SK-N-SH treated with all-trans-retinoic acid at 6 μM for 48 hours (cell line): ENCODE measurements around the gene LALBA.

ENCODE experiments used
- ATAC-seq: fragments of 200-7000 bp; cut with Tn5 transposase; 3 replicates; pipeline ENCODE4 v1.9.1; 2020; ENCODE audit warnings: mild to moderate bottlenecking, moderate library complexity
- ARNTL ChIP-seq: fragments of 450-650 bp; formaldehyde crosslinking; IDR thresholded peaks from 2 replicates; pipeline ENCODE4 v1.5.0; 2020; ENCODE audit warnings: low read depth, mild to moderate bottlenecking, moderate library complexity, borderline replicate concordance
- BACH2 ChIP-seq: fragments of 250-450 bp; sonication (Bioruptor Pico); IDR thresholded peaks from 2 replicates; pipeline ENCODE4 v1.9.0; 2021; ENCODE audit warnings: mild to moderate bottlenecking, borderline replicate concordance
- CSDC2 ChIP-seq: fragments of 250-450 bp; sonication (Bioruptor Pico); IDR thresholded peaks from 2 replicates; pipeline ENCODE4 v1.5.0; 2020; ENCODE audit warnings: mild to moderate bottlenecking, moderate library complexity
- ESRRG ChIP-seq: fragments of 250-450 bp; sonication (Bioruptor Pico); IDR thresholded peaks from 2 replicates; pipeline ENCODE4 v1.6.1; 2021; ENCODE audit warnings: mild to moderate bottlenecking
- GLIS3 ChIP-seq: fragments of 250-450 bp; sonication (Bioruptor Pico); IDR thresholded peaks from 2 replicates; pipeline ENCODE4 v1.5.0; 2020; ENCODE audit warnings: mild to moderate bottlenecking, moderate library complexity
- ISL1 ChIP-seq: fragments of 250-450 bp; sonication (Bioruptor Pico); IDR thresholded peaks from 2 replicates; pipeline ENCODE4 v2.1.2; 2022; ENCODE audit warnings: mild to moderate bottlenecking, moderate library complexity
- OSR1 ChIP-seq: fragments of 250-450 bp; sonication (Bioruptor Pico); IDR thresholded peaks from 2 replicates; pipeline ENCODE4 v1.8.0; 2022; ENCODE audit warnings: moderate library complexity, mild to moderate bottlenecking, inconsistent platforms
- PPARA ChIP-seq: fragments of 250-450 bp; sonication (Bioruptor Pico); IDR thresholded peaks from 2 replicates; pipeline ENCODE4 v1.5.0; 2020; ENCODE audit warnings: mild to moderate bottlenecking, borderline replicate concordance
- RARB ChIP-seq: fragments of 250-450 bp; sonication (Bioruptor Pico); IDR thresholded peaks from 2 replicates; pipeline ENCODE4 v1.8.0; 2021; ENCODE audit warnings: mild to moderate bottlenecking, moderate library complexity
- SNAI2 ChIP-seq: fragments of 250-450 bp; sonication (Bioruptor Pico); IDR thresholded peaks from 2 replicates; pipeline ENCODE4 v1.5.0; 2020; ENCODE audit warnings: mild to moderate bottlenecking, moderate library complexity
- TCF4 ChIP-seq: fragments of 250-450 bp; sonication (Bioruptor Pico); IDR thresholded peaks from 2 replicates; pipeline ENCODE4 v1.8.0; 2021; ENCODE audit warnings: mild to moderate bottlenecking, moderate library complexity, borderline replicate concordance
- TOX ChIP-seq: fragments of 250-450 bp; sonication (Bioruptor Pico); IDR thresholded peaks from 2 replicates; pipeline ENCODE4 v1.8.0; 2021; ENCODE audit warnings: mild to moderate bottlenecking, moderate library complexity, borderline replicate concordance
- TSHZ2 ChIP-seq: fragments of 250-450 bp; sonication (Bioruptor Pico); IDR thresholded peaks from 2 replicates; pipeline ENCODE4 v1.5.0; 2020; ENCODE audit warnings: mild to moderate bottlenecking, moderate library complexity
- ZC3H10 ChIP-seq: fragments of 250-450 bp; sonication (Bioruptor Pico); IDR thresholded peaks from 2 replicates; pipeline ENCODE4 v1.5.1; 2021; ENCODE audit warnings: mild to moderate bottlenecking, moderate library complexity
- ZFP3 ChIP-seq: fragments of 250-450 bp; sonication (Bioruptor Pico); IDR thresholded peaks from 2 replicates; pipeline ENCODE4 v1.5.0; 2020; ENCODE audit warnings: mild to moderate bottlenecking, moderate library complexity
- ZFP30 ChIP-seq: fragments of 450-650 bp; formaldehyde crosslinking; IDR thresholded peaks from 2 replicates; pipeline ENCODE4 v1.5.0; 2022; ENCODE audit warnings: mild to moderate bottlenecking, moderate library complexity
- ZNF565 ChIP-seq: fragments of 450-650 bp; formaldehyde crosslinking; conservative IDR thresholded peaks from 2 replicates; pipeline ENCODE4 v1.5.0; 2020; ENCODE audit warnings: low read depth, mild to moderate bottlenecking, moderate library complexity
- ZNF70 ChIP-seq: fragments of 450-650 bp; formaldehyde crosslinking; IDR thresholded peaks from 2 replicates; pipeline ENCODE4 v1.5.0; 2020; ENCODE audit warnings: mild to moderate bottlenecking, moderate library complexity
- ZNF8 ChIP-seq: fragments of 450-650 bp; formaldehyde crosslinking; IDR thresholded peaks from 2 replicates; pipeline ENCODE4 v1.5.0; 2020; ENCODE audit warnings: mild to moderate bottlenecking, moderate library complexity
- TF ChIP-seq, protein P1 (sequence below): fragments of 250-450 bp; sonication (Bioruptor Pico); IDR thresholded peaks from 2 replicates; pipeline ENCODE4 v1.8.0; 2021; ENCODE audit warnings: low read depth, mild to moderate bottlenecking, moderate library complexity, borderline replicate concordance
- TF ChIP-seq, protein P2 (sequence below): fragments of 250-450 bp; sonication (Bioruptor Pico); IDR thresholded peaks from 2 replicates; pipeline ENCODE4 v1.5.1; 2021; ENCODE audit warnings: mild to moderate bottlenecking, moderate library complexity
- TF ChIP-seq, protein P3 (sequence below): fragments of 250-450 bp; sonication (Bioruptor Pico); IDR thresholded peaks from 2 replicates; pipeline ENCODE4 v1.5.1; 2020; ENCODE audit warnings: low read depth, mild to moderate bottlenecking, moderate library complexity

LALBA gene

GRCh38 chr12:48569946-48570345 lies at the start of gene LALBA:
LALBA (minus strand) TSS chr12:48570046; CDS start chr12:48570020, 26 bp downstream.
- TF ChIP-seq ZC3H10 (no peak), OSR1 (no peak), ESRRG (CRISPR knock-in tag) (no peak), TOX (CRISPR knock-in tag) (no peak), GLIS3 (CRISPR knock-in tag) (no peak), ZNF70 (CRISPR knock-in tag) (no peak), RARB (no peak), ZFP30 (CRISPR knock-in tag) (no peak), TSHZ2 (no peak), ZNF565 (CRISPR knock-in tag) (no peak), PPARA (no peak), ZNF8 (CRISPR knock-in tag) (no peak), ISL1 (CRISPR knock-in tag) (no peak), CSDC2 (CRISPR knock-in tag) (no peak), BACH2 (no peak), TCF4 (no peak), SNAI2 (CRISPR knock-in tag) (no peak)
- TF ChIP-seq, protein P1, sequence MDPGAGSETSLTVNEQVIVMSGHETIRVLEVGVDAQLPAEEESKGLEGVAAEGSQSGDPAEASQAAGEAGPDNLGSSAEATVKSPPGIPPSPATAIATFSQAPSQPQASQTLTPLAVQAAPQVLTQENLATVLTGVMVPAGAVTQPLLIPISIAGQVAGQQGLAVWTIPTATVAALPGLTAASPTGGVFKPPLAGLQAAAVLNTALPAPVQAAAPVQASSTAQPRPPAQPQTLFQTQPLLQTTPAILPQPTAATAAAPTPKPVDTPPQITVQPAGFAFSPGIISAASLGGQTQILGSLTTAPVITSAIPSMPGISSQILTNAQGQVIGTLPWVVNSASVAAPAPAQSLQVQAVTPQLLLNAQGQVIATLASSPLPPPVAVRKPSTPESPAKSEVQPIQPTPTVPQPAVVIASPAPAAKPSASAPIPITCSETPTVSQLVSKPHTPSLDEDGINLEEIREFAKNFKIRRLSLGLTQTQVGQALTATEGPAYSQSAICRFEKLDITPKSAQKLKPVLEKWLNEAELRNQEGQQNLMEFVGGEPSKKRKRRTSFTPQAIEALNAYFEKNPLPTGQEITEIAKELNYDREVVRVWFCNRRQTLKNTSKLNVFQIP (CRISPR knock-in tag) = no peak
- TF ChIP-seq, protein P2, sequence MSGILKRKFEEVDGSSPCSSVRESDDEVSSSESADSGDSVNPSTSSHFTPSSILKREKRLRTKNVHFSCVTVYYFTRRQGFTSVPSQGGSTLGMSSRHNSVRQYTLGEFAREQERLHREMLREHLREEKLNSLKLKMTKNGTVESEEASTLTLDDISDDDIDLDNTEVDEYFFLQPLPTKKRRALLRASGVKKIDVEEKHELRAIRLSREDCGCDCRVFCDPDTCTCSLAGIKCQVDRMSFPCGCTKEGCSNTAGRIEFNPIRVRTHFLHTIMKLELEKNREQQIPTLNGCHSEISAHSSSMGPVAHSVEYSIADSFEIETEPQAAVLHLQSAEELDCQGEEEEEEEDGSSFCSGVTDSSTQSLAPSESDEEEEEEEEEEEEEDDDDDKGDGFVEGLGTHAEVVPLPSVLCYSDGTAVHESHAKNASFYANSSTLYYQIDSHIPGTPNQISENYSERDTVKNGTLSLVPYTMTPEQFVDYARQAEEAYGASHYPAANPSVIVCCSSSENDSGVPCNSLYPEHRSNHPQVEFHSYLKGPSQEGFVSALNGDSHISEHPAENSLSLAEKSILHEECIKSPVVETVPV (CRISPR knock-in tag) = no peak
- TF ChIP-seq, protein P3, sequence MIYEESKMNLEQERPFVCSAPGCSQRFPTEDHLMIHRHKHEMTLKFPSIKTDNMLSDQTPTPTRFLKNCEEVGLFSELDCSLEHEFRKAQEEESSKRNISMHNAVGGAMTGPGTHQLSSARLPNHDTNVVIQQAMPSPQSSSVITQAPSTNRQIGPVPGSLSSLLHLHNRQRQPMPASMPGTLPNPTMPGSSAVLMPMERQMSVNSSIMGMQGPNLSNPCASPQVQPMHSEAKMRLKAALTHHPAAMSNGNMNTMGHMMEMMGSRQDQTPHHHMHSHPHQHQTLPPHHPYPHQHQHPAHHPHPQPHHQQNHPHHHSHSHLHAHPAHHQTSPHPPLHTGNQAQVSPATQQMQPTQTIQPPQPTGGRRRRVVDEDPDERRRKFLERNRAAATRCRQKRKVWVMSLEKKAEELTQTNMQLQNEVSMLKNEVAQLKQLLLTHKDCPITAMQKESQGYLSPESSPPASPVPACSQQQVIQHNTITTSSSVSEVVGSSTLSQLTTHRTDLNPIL (CRISPR knock-in tag) = no peak

GRCh38 chr12:48618541-48618940 lies 48.7 kb upstream of the LALBA start:
- peak; percentile 99 for ATAC-seq
- TF ChIP-seq ZNF8 (CRISPR knock-in tag) (no peak), BACH2 (no peak), TOX (CRISPR knock-in tag) (no peak), ZFP30 (CRISPR knock-in tag) (no peak), ARNTL (CRISPR knock-in tag) (no peak), ZC3H10 (no peak), PPARA (no peak), ZFP3 (CRISPR knock-in tag) (no peak), TSHZ2 (no peak)

More at GRCh38 chr12:48569946-48570345, at the start of gene LALBA:
- no peak for ATAC-seq

DNA sequence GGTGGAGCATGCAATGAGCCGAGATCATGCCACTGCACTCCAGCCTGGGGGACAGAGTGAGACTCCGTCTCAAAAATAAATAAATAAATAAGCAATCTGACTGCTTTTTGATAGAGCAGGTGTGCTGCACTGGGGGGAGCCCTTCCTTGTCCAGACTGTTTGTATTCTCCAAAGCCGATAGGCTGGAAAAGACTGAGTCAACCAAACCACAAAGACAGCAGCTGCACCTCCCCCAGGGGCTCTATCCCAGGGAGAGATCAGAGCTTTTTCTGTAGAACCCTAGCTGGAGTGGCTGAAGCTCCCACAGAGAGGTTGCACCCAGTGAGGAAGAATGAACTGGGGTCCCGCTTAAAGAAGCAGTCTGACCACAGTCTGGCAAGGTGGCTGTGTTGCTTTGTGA lies 45.8 kb upstream of the LALBA start:
- TF ChIP-seq ISL1 (CRISPR knock-in tag) (no peak), ZNF565 (CRISPR knock-in tag) (no peak), RARB (no peak), TSHZ2 (no peak), TOX (CRISPR knock-in tag) (no peak), SNAI2 (CRISPR knock-in tag) (no peak)
- TF ChIP-seq, all 23 proteins: peak for 0
- no peak for ATAC-seq
